NCI-H748 (cell line): ENCODE data around the gene SLX4.

Experiments used
- DNase-seq: peaks from one replicate; lab custom pipeline; 2025; ENCODE audit not compliant: unreplicated experiment; lab: John Stamatoyannopoulos, UW

Gene SLX4

DNA sequence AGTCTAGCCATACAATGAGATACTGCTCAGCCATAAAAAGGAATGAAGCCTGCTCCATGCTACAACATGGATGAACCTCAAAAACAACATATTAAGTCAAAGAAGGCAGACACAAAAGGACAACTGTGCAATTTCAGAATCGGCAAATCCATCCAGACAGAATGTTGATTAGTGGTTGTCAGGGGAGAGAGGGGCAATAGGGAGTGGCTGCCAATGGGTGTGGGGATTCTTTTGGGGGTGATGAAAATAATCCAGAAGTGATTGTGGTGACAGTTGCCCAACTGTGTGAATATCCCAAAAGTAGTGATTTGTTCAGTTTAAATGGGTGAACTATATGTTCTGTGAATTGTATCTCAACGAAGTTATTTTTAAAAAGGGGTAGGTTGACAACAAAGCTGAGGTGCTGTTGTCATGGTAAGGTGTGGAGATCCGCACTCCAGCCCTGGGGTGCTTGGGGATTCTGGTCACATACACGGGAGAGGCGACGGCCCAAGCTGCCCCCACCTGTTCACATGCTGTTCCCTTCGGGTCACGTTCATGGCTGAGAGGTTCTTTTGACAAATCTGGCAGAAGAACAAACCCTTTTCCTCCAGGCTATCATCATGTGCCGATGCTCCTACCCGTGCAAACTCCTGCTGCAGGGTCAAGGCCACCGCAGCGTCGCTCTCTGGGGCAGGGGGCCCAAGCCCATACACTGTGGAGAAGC, 9.6 kb downstream of the SLX4 start:
- no peak for DNase-seq

DNA sequence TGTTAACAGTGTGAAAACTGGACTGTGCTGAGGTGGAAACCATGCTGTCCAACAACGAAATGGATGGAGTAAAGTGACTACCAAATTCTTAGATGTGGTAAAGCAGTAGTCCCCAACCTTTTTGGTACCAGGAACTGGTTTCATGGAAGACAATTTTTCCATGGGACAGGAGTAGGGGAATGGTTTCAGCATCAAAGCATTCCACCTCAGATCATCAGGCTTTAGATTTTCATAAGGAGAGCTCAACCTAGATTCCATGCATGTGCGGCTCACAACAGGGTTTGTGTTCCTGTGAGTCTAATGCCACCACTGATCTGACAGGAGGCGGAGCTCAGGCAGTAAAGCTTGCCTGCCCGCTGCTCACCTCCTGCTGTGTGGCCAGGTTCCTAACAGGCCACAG, 11.5 kb downstream of the SLX4 start:
- no peak for DNase-seq

DNA sequence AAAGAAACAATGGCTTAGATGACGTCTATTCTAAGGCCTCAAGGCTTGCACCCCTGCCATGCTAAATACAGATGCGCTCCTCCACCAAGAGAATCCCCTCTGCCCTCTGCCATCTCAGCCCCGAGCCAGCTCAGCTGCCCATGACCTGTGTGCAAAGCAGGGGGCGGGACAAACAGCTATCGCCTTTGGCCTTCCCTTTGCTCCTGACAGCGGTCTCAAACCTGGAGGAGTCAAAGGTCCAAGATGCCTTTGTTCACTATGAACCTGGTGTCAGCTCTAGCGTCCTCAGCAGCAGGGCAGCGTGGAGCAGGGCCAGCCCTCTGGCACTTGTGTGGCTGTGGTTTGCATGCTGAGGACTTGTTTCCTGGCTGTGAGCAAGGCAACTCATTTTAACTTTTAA, 12.3 kb downstream of the SLX4 start:
- DNase-seq: no peak

DNA sequence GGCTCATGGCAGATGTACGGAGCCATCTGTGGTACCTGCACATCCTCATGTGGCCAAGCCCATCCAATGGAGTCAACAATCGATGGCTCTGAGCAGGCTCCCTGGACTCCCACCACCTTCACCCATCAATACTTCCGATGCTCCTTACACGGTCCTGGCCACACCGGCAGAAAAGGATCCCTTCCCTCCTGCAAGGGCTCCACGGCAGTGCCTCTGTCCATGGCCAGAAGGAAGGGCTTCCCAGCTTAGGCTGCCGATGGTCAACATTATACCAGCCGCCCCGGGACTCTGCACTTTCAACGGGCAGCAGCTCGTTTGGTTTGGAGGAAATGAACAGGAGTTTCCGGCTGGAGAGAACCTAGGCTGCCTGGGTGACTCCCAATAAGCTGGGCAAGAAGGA, 13.2 kb downstream of the SLX4 start:
- no peak for DNase-seq

DNA sequence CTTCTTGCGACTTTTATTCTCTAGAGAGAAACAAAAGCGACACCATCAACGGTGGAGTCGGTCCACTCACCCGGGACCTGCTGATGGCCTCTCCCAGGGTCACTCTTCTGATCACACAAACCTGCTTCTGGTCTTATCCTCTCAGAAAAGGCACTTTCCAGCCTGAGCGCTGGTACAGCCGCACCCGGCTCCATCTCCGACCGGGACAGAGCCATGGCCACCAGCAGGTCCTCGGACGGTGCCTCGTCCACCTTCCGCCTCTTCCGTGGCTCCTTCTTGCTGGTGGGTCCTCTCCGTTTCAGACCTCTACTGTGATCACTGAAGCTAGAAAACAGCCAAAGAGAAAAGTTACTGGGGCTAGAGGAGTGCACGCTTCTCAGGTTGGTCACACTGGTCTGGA, 13.7 kb downstream of the SLX4 start:
- DNase-seq: no peak

DNA sequence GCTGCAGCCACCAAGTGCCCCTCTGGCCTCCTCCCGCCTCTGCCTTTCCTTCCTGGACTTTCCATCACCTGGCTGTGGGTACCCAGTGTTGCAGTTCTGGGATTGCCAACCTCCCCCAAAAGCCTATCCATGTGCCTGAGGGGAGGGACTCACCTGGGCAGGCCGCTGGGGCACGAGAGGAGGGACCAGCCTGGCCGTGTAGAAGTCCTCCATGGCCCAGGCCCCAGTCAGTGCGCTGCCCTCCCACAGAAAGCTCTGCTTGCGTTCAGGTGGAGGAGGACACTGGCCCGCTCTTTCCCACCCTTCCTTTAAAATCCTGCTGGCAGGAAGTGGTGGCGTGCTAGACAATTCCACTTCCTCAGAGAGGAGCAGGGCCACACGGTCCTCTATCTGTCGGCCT, 14.2 kb downstream of the SLX4 start:
- DNase-seq: no peak

DNA sequence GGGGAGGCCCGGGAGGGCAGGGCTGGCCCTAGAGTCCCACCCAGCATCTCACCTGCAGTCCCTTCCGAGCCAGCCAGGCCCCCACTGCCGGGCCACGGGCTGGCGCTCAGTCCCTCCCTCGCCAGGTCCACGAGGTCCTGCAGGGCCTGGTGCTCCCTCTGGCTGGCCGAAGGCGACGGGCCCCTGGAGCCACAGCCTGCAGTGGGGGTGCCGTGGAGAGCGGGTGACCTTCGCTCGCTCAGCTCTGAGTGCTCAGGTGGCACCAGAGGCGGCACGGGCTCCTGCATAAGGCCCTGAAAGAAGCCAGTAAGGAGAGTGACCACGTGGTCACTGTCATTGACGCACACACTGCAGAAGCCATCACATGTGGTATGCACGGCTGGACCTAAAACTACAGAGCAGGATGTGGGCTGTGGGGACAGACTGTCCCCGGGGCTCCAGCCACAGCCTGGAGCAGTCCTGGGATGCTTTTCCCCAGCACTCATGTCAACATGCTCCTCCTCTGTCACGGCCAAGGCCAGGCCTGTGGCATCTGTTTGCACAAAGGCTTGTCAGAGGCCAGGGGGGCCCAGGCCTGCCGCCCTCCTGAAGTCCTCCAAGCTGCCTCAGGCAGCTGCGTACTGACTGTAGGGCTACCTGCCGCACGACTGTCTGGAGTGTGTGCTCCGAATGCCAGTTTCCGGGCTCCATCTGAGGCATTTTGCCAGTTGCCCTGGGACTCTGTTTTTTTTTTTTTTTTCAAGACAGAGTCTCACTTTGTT, 15.1 kb downstream of the SLX4 start:
- DNase-seq: no peak

DNA sequence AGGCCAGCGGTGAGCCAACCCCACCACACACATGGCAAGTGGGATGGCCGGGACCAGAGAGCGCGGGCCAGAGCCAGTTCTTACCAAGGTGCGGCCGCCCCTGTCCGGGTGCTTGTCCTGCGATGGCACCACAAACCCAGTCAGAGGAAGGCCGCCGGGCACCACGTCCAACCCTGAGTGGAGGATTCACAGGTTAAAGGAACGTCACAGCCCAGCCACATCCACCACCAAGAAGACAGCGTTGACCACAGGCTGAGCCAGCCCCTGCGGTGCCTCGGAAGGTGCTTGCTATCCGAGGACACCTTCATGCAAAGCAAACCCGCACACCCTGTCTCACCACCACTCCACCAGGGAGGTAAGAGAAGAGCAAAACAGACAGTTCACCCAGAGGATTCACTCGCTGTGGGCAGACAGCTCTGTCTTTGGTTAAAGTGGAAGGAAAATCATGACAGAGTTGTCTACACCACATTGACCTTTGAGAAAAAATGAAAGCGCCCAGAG, 15.8 kb downstream of the SLX4 start:
- no peak for DNase-seq

DNA sequence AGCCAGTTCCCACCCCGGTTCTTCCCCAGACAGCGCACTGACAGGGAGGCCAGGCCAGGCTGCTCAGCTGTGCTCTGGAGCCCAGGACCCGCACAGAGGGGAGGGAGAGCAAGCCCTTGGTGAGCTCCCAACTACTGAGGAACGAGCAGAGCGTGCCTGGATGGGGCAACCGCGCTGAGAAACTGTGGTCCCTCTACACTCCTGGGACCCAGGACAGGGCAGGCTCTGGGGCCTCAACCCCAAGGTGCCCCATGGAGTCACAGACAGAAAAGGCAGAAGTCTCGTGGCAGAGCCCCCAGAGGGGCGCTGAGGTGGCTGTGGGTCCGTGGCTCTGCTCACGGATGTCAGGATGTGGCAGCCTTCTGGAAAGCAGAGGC, 16.3 kb downstream of the SLX4 start:
- DNase-seq: no peak

DNA sequence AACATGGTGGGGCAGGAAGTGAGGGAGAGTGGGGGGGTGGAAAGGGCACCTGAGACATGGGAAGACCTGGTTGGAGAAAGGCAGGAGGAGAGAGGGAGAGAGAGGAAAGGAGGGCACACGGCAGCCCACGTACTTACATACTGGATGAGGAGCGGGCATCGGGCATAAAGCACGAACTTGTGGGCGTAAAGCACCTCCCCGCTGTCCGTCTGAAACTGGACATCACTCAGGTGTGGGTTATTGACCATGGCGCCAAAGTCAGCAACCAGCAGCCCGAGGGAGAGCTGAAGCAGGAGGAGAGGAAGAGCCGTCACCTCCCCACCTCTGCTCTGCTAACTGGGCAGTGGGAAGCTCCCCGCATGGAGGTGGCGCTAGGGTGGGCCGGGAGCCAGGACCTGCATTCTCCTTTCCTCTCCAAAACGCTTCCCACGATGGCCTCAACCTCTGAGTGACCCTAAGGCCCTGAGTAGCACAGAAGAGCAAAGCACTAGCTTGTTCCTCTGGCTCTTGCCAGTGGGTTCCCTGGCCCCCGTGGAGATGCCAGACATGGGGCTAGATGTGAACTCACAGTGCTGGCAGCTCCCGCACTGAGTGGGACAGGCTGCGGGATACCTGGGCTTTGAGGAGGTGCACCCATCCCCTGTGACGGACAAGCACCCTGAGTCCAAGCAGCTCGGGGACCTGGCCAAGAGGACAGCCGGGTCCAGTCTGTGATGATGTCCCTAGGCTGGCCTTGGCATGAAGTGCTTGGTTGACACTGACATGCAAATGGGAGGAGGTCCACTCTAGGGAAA, 16.9 kb downstream of the SLX4 start:
- DNase-seq: no peak

DNA sequence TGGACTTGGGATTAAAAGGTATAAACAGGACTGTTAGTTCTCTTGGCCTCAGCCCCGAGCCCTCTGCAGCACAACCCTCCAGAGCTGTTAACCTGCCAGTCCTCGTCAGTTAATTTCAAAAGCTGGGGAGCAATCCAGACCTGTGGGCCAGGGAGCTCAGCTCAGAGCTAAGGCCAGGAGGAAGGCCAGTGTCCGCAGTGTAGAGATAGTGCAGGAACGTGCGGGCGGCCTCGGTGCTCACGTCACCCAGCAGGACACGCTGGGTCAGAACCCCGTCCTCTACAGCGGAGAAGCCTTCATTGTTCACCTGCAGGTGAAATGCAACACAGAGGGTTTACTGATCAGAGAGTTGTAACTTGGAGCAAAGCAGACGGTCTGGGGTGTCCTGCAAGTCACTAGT, 18.8 kb downstream of the SLX4 start:
- no peak for DNase-seq

DNA sequence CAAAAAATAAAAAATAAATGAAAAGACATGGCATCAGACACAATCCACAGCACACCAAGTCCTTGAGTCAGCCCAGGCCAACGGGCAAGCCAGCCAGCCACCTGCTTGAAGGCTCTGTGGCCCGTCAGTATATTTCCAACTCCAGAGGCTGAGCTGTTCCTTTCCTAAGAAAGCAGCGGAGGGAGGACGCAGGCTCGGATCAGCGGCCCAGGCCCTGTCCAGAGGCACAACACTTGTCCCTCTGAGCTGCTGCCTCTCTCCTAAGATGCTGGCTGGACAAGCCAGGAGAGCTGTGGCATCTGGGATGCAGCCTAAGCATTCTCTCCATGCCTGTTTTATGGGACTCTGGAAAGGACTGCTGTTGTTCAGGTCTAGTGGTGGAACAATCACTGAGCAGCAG, 19.4 kb downstream of the SLX4 start:
- no peak for DNase-seq

DNA sequence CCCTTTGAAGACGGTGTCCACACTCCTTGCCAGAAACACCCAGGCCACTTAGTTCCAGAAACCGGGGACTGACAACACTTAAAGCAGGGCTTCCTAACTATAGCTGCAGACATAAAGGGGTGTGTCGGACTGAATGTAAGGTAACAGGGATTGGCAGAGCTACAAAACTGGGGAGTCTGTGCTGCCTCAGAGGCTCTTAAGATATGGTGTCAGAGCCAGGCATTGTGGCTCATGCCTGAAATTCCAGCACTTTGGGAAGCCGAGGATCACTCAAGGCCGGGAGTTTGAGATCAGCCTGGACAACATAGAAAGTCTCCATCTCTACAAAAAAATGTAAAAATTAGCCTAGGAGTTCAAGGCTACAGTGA, 20.0 kb downstream of the SLX4 start:
- no peak for DNase-seq

DNA sequence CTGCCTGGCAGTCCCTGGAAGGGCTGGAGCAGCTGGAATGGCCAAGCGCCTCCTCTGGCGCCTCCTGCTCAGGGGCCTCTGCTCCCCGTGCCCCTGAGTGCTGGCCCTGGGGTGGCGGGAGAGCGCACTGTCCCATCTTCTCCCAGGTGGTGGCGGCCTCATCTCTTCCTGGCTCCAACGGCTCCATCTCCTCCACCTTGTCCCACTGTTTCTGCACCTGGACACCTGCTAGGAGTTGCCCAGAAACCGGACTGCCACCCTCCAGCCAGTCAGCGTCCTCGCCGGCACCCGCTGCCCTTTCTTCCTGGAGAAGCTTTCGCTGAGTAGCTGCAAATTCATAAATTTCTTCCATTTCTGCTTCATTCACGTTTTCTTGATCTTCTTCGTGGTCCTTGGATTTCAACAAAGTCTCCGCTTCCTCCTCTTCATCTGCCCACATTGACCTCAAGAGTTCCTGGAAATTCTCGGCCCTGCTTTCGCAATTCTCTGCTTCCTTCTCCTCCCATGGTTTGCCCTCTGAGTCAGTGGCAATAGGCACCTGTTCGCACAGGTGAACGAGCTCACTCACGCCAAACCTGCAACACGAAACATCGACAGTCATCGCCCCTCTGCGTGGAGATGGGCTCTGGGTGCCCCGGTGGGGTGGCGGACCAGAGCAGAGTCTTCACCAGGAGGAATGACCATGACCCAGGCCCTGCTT, 20.5 kb downstream of the SLX4 start:
- no peak for DNase-seq

DNA sequence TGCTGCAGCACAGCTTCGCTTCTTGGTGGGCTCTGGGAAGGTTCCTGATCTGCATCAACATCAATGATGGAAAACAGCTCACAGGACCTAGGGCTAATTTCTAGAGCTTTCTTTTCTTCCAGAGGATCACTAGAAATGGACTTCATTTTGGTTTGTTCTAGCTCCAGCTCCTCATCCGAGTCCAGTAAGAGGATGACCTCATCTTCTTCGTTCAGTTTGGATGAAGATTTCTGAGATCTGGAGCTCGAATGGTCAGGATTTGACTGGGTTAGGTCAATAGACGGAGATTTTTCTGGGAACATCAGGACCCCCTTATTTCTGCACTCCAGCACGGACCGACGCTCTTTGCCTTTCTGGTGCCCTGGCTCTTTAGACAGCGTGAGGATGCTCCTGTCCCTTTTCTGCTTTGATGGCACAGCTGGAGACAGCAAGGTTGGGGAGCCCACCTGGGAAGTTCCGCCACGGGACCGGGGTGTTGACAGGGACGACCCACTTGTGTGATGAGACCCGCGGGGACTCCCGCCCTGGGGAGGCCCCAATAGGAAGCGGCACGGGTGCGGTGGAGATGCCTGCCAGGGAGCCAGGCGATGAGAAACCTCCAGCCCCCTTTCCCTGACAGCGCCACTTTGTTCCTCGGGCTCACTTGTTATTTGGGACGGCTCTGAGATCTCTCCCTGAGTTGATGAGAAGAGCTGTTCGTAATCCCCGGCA, 21.3 kb downstream of the SLX4 start:
- no peak for DNase-seq

DNA sequence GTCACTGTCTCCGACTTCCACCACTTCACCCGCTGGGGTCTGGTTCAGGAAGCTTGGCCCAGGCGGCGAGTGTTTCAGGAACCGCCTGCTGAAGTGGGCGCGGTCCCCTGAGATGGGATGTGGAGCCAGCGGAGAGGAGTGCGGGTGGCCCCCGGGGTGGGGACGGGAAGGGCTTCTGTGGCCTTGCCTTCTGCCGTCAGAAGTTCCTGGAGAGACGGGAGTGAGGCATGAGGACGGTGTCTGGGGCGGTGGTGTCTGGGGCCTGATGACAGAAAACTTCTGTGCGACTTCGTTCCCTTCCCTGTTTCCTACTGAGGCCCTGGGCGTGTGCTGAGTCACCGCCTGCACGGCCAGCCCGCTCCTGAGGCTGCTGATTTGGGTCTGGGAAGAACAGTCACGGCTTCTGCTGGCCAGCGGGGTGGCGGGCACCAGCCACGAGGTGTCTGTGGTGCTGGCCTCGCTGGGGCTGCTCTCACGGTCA, 21.9 kb downstream of the SLX4 start:
- no peak for DNase-seq

DNA sequence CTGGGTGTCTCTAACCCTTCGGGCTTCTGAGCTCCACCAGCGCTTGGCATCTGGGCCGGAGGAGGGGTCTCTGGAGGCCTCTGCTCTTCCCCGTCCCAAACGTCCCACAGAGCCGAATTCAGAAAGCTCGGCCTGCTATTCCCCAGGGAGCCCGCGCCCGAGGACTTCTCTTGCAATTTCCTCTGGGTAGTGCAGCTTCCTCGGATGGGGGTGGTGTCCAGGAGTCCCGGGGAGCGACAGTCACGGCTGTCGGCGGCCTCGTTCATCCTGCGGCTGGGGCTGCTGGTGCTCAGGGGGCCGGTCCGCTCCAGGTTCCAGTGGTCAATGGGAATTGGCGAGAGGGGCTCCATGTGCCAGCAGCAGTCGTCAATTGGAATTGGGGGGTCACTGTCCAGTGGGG, 22.4 kb downstream of the SLX4 start:
- DNase-seq: no peak

DNA sequence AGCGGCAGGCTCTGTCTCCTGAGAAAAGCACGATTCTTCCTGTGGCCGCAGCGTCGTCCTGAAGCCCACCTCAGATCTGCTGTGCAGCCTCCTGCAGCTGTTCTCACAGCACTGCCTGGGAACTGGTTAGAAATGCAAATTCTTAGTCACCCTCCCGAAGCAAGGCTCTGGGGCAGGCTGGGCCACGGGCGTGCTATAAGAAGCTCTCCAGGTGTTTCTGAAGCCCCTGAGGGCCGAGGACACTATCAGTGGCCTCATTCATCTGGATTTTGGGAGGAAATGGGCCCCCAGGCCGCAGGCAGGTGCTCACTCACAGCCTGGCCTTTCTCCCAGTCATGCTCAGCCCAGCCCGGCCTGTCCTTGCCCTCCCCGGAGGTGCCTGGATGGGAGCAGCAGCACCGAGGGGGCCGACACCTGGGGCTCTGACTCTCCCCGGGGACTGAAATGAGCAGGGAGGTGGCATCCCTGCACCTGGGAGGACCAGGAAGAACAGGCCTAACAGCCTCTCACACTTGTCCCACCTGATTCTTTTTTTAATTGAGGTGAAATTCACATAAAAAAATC, 23.8 kb downstream of the SLX4 start:
- DNase-seq: no peak

DNA sequence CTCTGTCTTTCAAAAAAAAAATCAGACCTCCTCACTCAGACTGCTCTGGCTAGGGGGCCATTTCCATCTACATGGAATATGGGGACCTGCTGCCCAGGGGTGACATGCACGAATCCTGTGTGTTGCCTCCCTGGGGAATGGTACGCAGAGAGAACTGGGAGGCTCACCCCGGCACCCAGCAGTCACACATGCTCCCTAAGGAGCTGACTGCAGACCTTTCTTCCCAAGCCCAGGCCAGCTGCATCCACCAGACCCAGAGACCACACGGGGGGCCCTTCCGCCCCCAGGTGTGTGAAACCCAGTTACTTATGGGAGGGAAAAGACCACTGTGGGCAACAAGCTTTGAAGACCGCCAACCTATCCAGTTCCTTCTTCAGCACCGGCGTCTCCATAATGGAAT, 27.0 kb downstream of the SLX4 start:
- no peak for DNase-seq

DNA sequence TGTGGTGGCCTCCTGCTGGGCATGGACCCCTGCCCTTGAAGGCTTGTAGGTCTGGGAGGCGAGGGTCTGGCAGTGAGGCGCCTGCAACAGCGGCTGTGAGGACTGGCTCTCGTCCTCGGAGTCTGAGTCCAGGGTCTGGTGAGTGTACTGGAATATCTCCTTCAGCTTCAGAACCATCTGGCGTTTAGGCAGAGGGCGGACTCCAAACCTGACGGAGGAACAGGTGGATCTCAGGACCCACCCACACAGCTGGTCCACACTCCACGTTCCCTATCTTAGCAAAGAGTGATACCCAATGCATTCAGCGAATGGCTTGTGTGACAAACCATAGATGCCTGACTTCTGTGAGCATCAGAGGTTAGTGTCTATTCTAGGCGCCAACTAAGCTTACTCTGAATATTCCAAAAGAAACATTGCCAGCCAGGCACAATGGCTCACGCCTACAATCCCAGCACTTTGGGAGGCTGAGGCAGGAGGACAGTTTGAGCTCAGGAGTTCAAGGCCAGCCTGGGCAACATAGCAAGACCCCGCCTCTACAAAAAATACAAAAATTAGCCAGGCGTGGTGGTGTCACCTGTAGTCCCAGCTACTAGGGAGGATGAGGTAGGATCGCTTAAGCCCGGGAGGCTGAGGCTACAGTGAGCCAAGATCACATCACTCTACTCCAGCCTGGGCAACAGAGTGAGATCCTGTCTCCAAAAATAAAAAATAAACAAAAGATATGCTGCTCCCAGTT, 27.9 kb downstream of the SLX4 start:
- no peak for DNase-seq
